A549 (cell line): ENCODE measurements around the gene BHLHE23. TPM values are rescaled to one million over a fixed set of nuclear protein-coding genes. Genes with fewer than 3 reads are reported as not detected.

Source experiments
- ATAC-seq, 2 experiments: fragments of 200-7000 bp in 1 of 2; fragments of >200 bp in 1 of 2; cut with Nextera tagmentation in 1 of 2; cut with Tn5 transposase in 1 of 2; 3 replicates each; pipeline versions ENCODE4 v1.8.0 to v1.9.1; 2018 to 2020; ENCODE audit warnings: mild to moderate bottlenecking in 1 of 2, moderate library complexity in 1 of 2
- CTCF ChIA-PET: fragments of 300-600 bp; sonication (Branson Sonifier 250); formaldehyde crosslinking; extraction: SDS; loops from one replicate; lab custom pipeline; 2021; ENCODE audit warnings: antibody characterized with exemption, inconsistent platforms; lab: Yijun Ruan, JAX
- POLR2A ChIA-PET: fragments of 350-600 bp; formaldehyde crosslinking; extraction: SDS; loops from one replicate; lab custom pipeline; 2021; ENCODE audit warnings: antibody characterized with exemption, inconsistent platforms; lab: Yijun Ruan, JAX
- DNase-seq, 2 experiments: peaks; one replicate each; pipeline versions ENCODE4 v3.0.0 to v3.0.0-alpha.2; 2011 to 2016; ENCODE audit warnings: low read depth in 1 of 2, low spot score in 1 of 2
- FAIRE-seq: peaks from 2 replicates; lab custom pipeline; 2011; peaks lifted over from hg19 to GRCh38; lab: Jason Lieb, UNC
- H3K27ac ChIP-seq, 2 experiments: fragments of >200 bp; sonication (Bioruptor Twin); formaldehyde crosslinking; 3 replicates each; pipeline ENCODE4 v1.5.1; 2016 to 2017
- H3K4me1 ChIP-seq: fragments of >200 bp; sonication (Bioruptor Twin); formaldehyde crosslinking; 3 replicates; pipeline ENCODE4 v1.6.1; 2016
- H3K4me2 ChIP-seq: fragments of >200 bp; sonication (Bioruptor Twin); formaldehyde crosslinking; 3 replicates; pipeline ENCODE4 v1.6.1; 2016
- H3K4me3 ChIP-seq: fragments of >200 bp; sonication (Bioruptor Twin); formaldehyde crosslinking; 3 replicates; pipeline ENCODE4 v1.5.1; 2016
- H3K9me3 ChIP-seq: fragments of >200 bp; sonication (Bioruptor Twin); formaldehyde crosslinking; 3 replicates; pipeline ENCODE4 v1.6.1; 2016
- CBX8 ChIP-seq: fragments of 200-600 bp; sonication (generic); IDR thresholded peaks from 2 replicates; pipeline ENCODE4 v1.6.1; 2016
- CEBPB ChIP-seq, 2 experiments: fragments of >200 bp in 1 of 2; sonication (Bioruptor Twin) in 1 of 2; formaldehyde crosslinking in 1 of 2; IDR thresholded peaks; 2 replicates each; pipeline ENCODE4 v1.6.1; 2012 to 2016
- CHD2 ChIP-seq: fragments of 150-350 bp; IDR thresholded peaks from 2 replicates; pipeline ENCODE4 v1.6.1; 2014; ENCODE audit warnings: low read length; ENCODE audit not compliant: partially characterized antibody
- FOSB ChIP-seq: fragments of 250-450 bp; sonication (Bioruptor Pico); IDR thresholded peaks from 2 replicates; pipeline ENCODE4 v1.5.0; 2020; ENCODE audit warnings: mild to moderate bottlenecking, moderate library complexity
- FOXS1 ChIP-seq: fragments of 250-450 bp; sonication (Bioruptor Pico); IDR thresholded peaks from 2 replicates; pipeline ENCODE4 v1.5.0; 2020; ENCODE audit warnings: mild to moderate bottlenecking, moderate library complexity
- GATA3 ChIP-seq: IDR thresholded peaks from 2 replicates; pipeline ENCODE4 v1.6.1; 2012; ENCODE audit warnings: borderline replicate concordance
- HEYL ChIP-seq: fragments of 250-450 bp; sonication (Bioruptor Pico); IDR thresholded peaks from 2 replicates; pipeline ENCODE4 v1.8.0; 2021; ENCODE audit warnings: mild to moderate bottlenecking, moderate library complexity
- HOXA7 ChIP-seq: fragments of 250-450 bp; sonication (Bioruptor Pico); IDR thresholded peaks from 2 replicates; pipeline ENCODE4 v1.5.0; 2020; ENCODE audit warnings: mild to moderate bottlenecking, moderate library complexity
- HOXB13 ChIP-seq: fragments of 250-450 bp; sonication (Bioruptor Pico); IDR thresholded peaks from 2 replicates; pipeline ENCODE4 v1.5.0; 2020; ENCODE audit warnings: low read depth, mild to moderate bottlenecking, moderate library complexity
- KDM1A ChIP-seq: fragments of 200-600 bp; sonication (generic); IDR thresholded peaks from 2 replicates; pipeline ENCODE4 v1.6.1; 2016; ENCODE audit warnings: low read depth, mild to moderate bottlenecking
- MAFK ChIP-seq: fragments of 450-650 bp; IDR thresholded peaks from 2 replicates; pipeline ENCODE4 v1.6.1; 2014; ENCODE audit not compliant: partially characterized antibody
- MYC ChIP-seq: IDR thresholded peaks from 2 replicates; pipeline ENCODE4 v1.6.1; 2012; ENCODE audit warnings: mild to moderate bottlenecking, inconsistent platforms, low read length, improper control_type of control experiment, borderline replicate concordance
- NPAS2 ChIP-seq: fragments of 250-450 bp; sonication (Bioruptor Pico); IDR thresholded peaks from 2 replicates; pipeline ENCODE4 v1.8.0; 2022; ENCODE audit warnings: mild to moderate bottlenecking, moderate library complexity, borderline replicate concordance
- NR3C1 ChIP-seq: fragments of >200 bp; sonication (Bioruptor Twin); formaldehyde crosslinking; IDR thresholded peaks from 3 replicates; pipeline ENCODE4 v1.6.1; 2017
- RAD21 ChIP-seq, 2 experiments: fragments of >200 bp in 1 of 2; sonication (Bioruptor Twin) in 1 of 2; formaldehyde crosslinking in 1 of 2; IDR thresholded peaks in 1 of 2; conservative IDR thresholded peaks in 1 of 2; 2 replicates in 1 of 2; 3 replicates in 1 of 2; pipeline ENCODE4 v1.6.1; 2012 to 2018; ENCODE audit warnings: inconsistent platforms in 1 of 2
- SMC3 ChIP-seq: fragments of >200 bp; sonication (Bioruptor Twin); formaldehyde crosslinking; IDR thresholded peaks from 3 replicates; pipeline ENCODE4 v1.6.1; 2018; ENCODE audit warnings: inconsistent platforms
- TFCP2L1 ChIP-seq: fragments of 250-450 bp; sonication (Bioruptor Pico); IDR thresholded peaks from 2 replicates; pipeline ENCODE4 v1.5.0; 2021; ENCODE audit warnings: mild to moderate bottlenecking
- ZC3H11A ChIP-seq: fragments of 450-650 bp; IDR thresholded peaks from 2 replicates; pipeline ENCODE4 v1.6.1; 2014; ENCODE audit warnings: antibody characterized with exemption, mild to moderate bottlenecking
- ZNF302 ChIP-seq: fragments of 250-450 bp; sonication (Bioruptor Pico); IDR thresholded peaks from 2 replicates; pipeline ENCODE4 v1.9.0; 2021; ENCODE audit warnings: inconsistent platforms, mild to moderate bottlenecking, moderate library complexity
- ZSCAN20 ChIP-seq: fragments of 250-450 bp; sonication (Bioruptor Pico); IDR thresholded peaks from 2 replicates; pipeline ENCODE4 v1.8.0; 2022; ENCODE audit warnings: mild to moderate bottlenecking, moderate library complexity
- WGBS: methylation state at CpG from one replicate; pipeline ENCODE4 v1.1.6; 2017; ENCODE audit errors: missing lambda C conversion rate; 5-methylcytosine and 5-hydroxymethylcytosine counted together
- polyA plus RNA-seq, 4 experiments: library from polyadenylated mRNA; depleted of rRNA in 3 of 4; stranded (reverse); fragments of >200 nt; fragmentation: RNase III in 1 of 4; extraction: RNeasy Plus Mini Kit Qiagen cat#74134 plus additional on column Dnase treatment in 1 of 4; gene quantifications; 2 replicates in 3 of 4; 3 replicates in 1 of 4; pipeline ENCODE4 v1.2.3, GENCODE V29; 2011 to 2017
- TF ChIP-seq, protein P1 (sequence below): fragments of >200 bp; sonication (Bioruptor Twin); formaldehyde crosslinking; IDR thresholded peaks from 3 replicates; pipeline ENCODE4 v1.5.1; 2016
- TF ChIP-seq, protein P2 (sequence below): fragments of 250-450 bp; sonication (Bioruptor Pico); IDR thresholded peaks from 2 replicates; pipeline ENCODE4 v1.5.0; 2020; ENCODE audit warnings: low read depth, mild to moderate bottlenecking, moderate library complexity
- TF ChIP-seq, protein P3 (sequence below): fragments of 250-450 bp; sonication (Bioruptor Pico); IDR thresholded peaks from 2 replicates; pipeline ENCODE4 v1.5.0; 2021; ENCODE audit warnings: mild to moderate bottlenecking, moderate library complexity, borderline replicate concordance
- TF ChIP-seq, protein P4 (sequence below): IDR thresholded peaks from 2 replicates; pipeline ENCODE4 v1.6.1; 2012
- TF ChIP-seq, protein P5 (sequence below): fragments of >200 bp; sonication (Bioruptor Twin); formaldehyde crosslinking; IDR thresholded peaks from 2 replicates; pipeline ENCODE4 v1.6.1; 2016

BHLHE23 gene
- polyA plus RNA-seq, 2 of the 4 experiments (the other 2 are of a cell fraction), result not detected

DNA sequence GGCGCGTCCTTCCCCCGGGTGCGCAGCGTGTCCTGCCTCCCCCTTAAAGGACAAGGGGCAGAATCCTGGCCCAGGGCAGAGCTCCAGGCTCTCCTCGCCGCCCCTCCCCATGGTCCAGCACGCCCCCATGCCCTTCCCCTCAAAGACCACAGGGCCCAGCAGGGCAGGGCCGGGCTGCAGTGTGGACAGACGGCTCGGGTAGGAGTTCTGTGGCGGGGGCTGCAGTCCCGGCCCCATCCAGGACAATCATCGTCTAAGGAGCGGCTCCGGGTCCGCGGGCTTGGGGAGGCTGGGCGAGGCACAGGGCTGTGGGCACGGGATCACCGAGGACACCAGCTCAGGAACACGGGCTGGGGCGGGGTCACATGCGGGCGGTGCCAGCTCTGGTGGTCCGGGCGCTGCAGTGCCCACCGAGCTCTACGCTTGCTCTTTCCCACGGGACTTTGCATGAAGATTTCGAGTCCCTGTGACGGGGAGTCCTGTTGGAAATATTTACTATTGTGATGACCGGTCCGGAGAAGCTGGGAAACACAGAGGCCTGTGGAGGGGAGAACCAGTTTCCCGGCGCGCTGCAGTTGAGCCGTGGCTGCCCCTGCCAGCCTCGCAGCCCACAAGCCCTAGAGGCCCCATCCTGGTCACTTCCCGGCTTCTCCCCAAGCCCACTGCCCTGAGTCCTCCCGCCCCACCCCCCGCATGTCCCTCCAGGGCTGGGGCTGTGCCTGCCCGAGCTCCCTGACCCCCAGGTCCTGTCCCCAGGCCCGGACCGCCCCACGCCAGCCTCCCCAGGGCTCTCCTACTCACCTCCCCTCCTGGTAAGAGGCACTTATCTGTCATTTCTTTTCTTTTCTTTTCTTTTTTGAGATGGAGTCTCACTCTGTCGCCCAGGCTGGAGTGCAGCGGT is 33.7 kb downstream of the BHLHE23 start (continued):
- no peak for TF ChIP-seq ZC3H11A
- no peak for TF ChIP-seq NR3C1
- no peak for TF ChIP-seq HOXA7 (CRISPR knock-in tag)
- TF ChIP-seq CHD2, result no peak
- TF ChIP-seq FOSB, result no peak
- TF ChIP-seq, all 56 proteins: peak for 0

DNA sequence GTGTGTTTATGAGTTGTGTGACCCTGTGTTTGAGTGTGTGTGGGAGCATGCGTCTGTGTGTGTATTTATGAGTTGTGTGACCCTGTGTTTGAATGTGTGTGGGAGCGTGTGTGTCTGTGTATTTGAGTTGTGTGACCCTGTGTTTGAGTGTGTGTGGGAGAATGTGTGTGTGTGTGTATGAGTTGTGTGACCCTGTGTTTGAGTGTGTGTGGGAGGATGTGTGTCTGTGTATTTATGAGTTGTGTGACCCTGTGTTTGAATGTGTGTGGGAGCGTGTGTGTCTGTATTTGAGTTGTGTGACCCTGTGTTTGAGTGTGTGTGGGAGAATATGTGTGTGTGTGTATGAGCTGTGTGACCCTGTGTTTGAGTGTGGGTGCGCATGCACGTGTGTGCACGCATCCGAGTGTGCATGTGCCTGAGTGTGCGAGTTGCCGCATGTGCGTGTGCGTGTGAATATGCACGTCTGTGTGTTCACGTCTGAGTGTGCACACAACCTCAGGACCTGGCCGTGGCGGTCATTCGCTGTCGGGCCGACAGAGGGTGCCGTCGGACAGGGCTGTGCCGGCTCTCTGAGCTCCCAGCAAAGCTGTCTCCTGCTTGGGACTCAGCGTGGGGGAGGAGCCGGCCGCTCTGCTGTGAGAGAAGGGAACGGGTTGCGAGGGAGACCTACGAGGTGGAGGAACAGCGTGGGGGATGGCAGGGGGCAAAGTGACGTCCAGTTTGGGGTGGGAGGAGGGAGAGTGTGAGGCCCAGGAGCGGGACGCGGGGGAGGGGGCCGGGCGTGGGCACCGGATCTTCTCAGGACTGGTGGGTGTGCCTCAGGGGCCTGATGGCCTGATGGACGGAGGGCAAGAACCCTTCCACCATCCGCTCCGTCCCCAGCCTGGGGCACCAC is 34.6 kb downstream of the BHLHE23 start:
- FAIRE-seq (no peak), DNase-seq (peak; percentile 83 to 96), ATAC-seq (peak; percentile 88 to 94)
- POLR2A ChIA-PET, result interaction anchor here (1.4 kb wide), 2 partner anchors 12 to 37 kb away, joined by 3 to 6 read pairs; no protein-coding TSS in a partner anchor
- TF ChIP-seq, protein P1, sequence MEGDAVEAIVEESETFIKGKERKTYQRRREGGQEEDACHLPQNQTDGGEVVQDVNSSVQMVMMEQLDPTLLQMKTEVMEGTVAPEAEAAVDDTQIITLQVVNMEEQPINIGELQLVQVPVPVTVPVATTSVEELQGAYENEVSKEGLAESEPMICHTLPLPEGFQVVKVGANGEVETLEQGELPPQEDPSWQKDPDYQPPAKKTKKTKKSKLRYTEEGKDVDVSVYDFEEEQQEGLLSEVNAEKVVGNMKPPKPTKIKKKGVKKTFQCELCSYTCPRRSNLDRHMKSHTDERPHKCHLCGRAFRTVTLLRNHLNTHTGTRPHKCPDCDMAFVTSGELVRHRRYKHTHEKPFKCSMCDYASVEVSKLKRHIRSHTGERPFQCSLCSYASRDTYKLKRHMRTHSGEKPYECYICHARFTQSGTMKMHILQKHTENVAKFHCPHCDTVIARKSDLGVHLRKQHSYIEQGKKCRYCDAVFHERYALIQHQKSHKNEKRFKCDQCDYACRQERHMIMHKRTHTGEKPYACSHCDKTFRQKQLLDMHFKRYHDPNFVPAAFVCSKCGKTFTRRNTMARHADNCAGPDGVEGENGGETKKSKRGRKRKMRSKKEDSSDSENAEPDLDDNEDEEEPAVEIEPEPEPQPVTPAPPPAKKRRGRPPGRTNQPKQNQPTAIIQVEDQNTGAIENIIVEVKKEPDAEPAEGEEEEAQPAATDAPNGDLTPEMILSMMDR, result peak; percentile 77
- TF ChIP-seq, protein P2, sequence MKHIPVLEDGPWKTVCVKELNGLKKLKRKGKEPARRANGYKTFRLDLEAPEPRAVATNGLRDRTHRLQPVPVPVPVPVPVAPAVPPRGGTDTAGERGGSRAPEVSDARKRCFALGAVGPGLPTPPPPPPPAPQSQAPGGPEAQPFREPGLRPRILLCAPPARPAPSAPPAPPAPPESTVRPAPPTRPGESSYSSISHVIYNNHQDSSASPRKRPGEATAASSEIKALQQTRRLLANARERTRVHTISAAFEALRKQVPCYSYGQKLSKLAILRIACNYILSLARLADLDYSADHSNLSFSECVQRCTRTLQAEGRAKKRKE (CRISPR knock-in tag), result no peak
- TF ChIP-seq RAD21 (conservative IDR thresholded peaks at IDR 0.05 in 1 of 2, IDR thresholded peaks at IDR 0.05 in 1 of 2) (peak; percentile 92 to 95), SMC3 (peak; percentile 85), HOXB13 (no peak)
- 3% methylated on average over 12 of the region's 38 CpGs for WGBS
- peak overlapping the region; percentile 35 to 72; a peak in 5 of 6 replicates for H3K27ac ChIP-seq
- CTCF ChIA-PET, result interaction anchor here (0.6 to 2.6 kb wide), 46 partner anchors 8 to 834 kb away, joined by 3 to 16 read pairs (median 4); partner anchors contain the start of genes DIDO1 and TCFL5
- H3K4me1 ChIP-seq, result 0 out of 3 replicates have a peak, but pooled peaks cover 3% of the 10 kb centered on the region
- peak overlapping the region; percentile 97 for H3K4me2 ChIP-seq
- peak overlapping the region; percentile 44 for H3K4me3 ChIP-seq
- no peaks in the 10 kb centered on the region for H3K9me3 ChIP-seq

DNA sequence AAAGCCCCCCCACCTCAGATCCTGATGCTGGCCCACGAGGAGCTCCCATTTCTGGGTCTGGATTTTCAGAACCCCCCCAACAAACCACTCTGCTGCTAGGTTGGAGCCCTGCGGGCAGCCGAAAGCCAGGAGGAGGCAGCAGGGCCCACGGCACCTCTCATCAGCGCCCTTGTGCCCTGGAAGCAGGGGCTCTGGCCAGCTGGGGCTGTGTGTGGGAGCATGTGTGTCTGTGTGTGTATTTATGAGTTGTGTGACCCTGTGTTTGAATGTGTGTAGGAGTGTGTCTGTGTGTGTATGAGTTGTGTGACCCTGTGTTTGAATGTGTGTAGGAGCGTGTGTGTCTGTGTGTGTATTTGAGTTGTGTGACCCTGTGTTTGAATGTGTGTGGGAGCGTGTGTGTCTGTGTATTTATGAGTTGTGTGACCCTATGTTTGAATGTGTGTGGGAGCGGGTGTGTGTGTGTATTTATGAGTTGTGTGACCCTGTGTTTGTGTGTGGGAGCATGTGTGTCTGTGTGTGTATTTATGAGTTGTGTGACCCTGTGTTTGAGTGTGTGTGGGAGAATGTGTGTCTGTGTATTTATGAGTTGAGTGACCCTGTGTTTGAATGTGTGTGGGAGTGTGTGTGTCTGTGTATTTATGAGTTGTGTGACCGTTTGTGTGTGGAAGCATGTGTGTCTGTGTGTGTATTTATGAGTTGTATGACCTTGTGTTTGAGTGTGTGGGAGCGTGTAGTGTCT is 35.4 kb downstream of the BHLHE23 start:
- POLR2A ChIA-PET, result no interaction called here
- H3K4me3 ChIP-seq, result no peak overlapping the region
- 0 out of 3 replicates have a peak, but pooled peaks cover 3% of the 10 kb centered on the region for H3K4me1 ChIP-seq
- FAIRE-seq (no peak), DNase-seq (no peak), ATAC-seq (no peak)
- 53% methylated on average over 6 of the region's 10 CpGs for WGBS
- CTCF ChIA-PET, result interaction anchor here (0.7 to 2.6 kb wide), 22 partner anchors 9 to 834 kb away, joined by 3 to 16 read pairs (median 5); no protein-coding TSS in a partner anchor
- no peaks in the 10 kb centered on the region for H3K9me3 ChIP-seq
- no peak overlapping the region for H3K4me2 ChIP-seq
- TF ChIP-seq MYC, result no peak
- no peak for TF ChIP-seq FOXS1 (CRISPR knock-in tag)
- TF ChIP-seq, protein P3, sequence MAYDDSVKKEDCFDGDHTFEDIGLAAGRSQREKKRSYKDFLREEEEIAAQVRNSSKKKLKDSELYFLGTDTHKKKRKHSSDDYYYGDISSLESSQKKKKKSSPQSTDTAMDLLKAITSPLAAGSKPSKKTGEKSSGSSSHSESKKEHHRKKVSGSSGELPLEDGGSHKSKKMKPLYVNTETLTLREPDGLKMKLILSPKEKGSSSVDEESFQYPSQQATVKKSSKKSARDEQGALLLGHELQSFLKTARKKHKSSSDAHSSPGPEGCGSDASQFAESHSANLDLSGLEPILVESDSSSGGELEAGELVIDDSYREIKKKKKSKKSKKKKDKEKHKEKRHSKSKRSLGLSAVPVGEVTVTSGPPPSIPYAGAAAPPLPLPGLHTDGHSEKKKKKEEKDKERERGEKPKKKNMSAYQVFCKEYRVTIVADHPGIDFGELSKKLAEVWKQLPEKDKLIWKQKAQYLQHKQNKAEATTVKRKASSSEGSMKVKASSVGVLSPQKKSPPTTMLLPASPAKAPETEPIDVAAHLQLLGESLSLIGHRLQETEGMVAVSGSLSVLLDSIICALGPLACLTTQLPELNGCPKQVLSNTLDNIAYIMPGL (CRISPR knock-in tag), result no peak
- TF ChIP-seq CEBPB (IDR thresholded peaks at IDR 0.05), result no peak
- TF ChIP-seq KDM1A, result no peak
- no peak for TF ChIP-seq ZNF302 (CRISPR knock-in tag)
- no peak for TF ChIP-seq HOXB13
- no peak for TF ChIP-seq GATA3
- no peak for TF ChIP-seq RAD21 (conservative IDR thresholded peaks at IDR 0.05 in 1 of 2, IDR thresholded peaks at IDR 0.05 in 1 of 2)
- TF ChIP-seq, protein P4, sequence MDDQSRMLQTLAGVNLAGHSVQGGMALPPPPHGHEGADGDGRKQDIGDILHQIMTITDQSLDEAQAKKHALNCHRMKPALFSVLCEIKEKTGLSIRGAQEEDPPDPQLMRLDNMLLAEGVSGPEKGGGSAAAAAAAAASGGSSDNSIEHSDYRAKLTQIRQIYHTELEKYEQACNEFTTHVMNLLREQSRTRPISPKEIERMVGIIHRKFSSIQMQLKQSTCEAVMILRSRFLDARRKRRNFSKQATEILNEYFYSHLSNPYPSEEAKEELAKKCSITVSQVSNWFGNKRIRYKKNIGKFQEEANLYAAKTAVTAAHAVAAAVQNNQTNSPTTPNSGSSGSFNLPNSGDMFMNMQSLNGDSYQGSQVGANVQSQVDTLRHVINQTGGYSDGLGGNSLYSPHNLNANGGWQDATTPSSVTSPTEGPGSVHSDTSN, result no peak
- no peak for TF ChIP-seq ZSCAN20
- TF ChIP-seq NPAS2 (CRISPR knock-in tag), result no peak
- TF ChIP-seq CBX8, result no peak
- no peak for TF ChIP-seq ZC3H11A
- TF ChIP-seq HEYL, result no peak
- no peak for TF ChIP-seq NR3C1
- no peak for TF ChIP-seq MAFK
- no peak for TF ChIP-seq TFCP2L1 (CRISPR knock-in tag)
- TF ChIP-seq, protein P5, sequence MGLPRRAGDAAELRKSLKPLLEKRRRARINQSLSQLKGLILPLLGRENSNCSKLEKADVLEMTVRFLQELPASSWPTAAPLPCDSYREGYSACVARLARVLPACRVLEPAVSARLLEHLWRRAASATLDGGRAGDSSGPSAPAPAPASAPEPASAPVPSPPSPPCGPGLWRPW, result no peak
- H3K27ac ChIP-seq, result no peak overlapping the region
